ENCODE measurements around the gene COG2.
"Not testable (repeated sequence)": the region's sequence is repeated elsewhere in the genome, so short reads cannot be mapped to it uniquely, and the experiment has no call there.

Gene COG2

GRCh38 chr1:230713547-230713914 is 71.2 kb downstream of the COG2 start:
- in situ Hi-C loops (cut with MboI; ENCODE audit: low sequenced_read_pairs) = no loop called here

GRCh38 chr1:230713915-230714764 is 71.9 kb downstream of the COG2 start, which contains the start of gene AGT:
TSS of gene AGT (minus strand) at chr1:230714122. CDS start at chr1:230710823, 3,299 bp downstream.
- in situ Hi-C loops (cut with MboI; ENCODE audit: low sequenced_read_pairs) = no loop called here

DNA sequence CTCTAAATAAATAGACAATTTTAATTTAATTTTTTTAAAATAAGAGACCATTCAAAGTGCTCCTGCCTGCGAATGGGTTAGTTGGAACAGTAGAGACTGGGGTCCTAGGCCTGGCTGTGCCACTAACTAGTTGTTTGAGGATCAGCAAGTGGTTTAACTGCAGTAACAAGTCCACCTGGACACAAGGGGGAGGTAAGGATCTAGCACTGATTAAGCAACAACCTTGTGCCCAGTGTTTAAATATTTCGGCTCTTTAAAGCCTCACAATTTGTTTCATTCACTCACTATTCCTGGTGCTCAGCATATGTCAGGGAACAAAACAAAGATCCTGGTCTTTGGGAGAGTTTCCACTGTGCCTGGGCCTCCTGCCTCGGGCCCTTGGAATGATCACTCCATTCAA is 73.2 kb downstream of the COG2 start:
- in situ Hi-C loops (cut with MboI; ENCODE audit: low sequenced_read_pairs) = no loop called here

- in situ Hi-C loops (cut with MboI; ENCODE audit: low sequenced_read_pairs) = not testable (repeated sequence)
These were observed 74.2 kb downstream of the COG2 start for GRCh38 chr1:230716453-230716852.

GRCh38 chr1:230717251-230717650 is 75.0 kb downstream of the COG2 start:
- in situ Hi-C loops (cut with MboI; ENCODE audit: low sequenced_read_pairs) = no loop called here

DNA sequence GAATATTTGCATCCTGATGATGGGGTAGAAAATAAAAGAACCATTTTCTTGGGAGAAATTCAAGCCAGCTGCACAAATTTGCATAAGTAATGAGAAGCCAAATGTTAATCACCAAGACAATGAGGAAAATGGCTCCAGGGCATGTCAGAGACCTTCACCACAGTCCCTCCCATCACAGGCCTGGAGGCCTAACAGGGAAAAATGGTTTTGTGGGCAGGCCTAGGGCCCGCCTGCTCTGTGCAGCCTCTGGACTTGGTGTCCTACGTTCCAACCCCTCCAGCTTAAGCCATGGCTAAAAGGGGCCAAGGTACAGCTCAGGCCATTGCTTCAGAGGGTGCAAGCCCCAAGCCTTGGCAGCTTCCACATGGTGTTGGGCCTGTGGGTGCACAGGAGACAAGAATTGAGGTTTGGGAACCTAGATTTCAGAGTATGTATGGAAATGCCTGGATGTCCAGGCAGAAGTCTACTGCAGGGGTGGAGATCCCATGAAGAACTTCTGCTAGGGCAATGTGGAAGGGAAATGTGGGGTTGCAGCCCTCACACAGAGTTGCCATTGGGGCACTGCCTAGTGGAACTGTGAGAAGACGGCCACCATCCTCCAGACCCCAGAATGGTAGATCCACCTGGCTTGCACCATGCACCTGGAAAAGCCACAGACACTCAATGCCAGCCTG is 79.7 kb downstream of the COG2 start:
- in situ Hi-C loops (cut with MboI; ENCODE audit: low sequenced_read_pairs) = not testable (repeated sequence)

DNA sequence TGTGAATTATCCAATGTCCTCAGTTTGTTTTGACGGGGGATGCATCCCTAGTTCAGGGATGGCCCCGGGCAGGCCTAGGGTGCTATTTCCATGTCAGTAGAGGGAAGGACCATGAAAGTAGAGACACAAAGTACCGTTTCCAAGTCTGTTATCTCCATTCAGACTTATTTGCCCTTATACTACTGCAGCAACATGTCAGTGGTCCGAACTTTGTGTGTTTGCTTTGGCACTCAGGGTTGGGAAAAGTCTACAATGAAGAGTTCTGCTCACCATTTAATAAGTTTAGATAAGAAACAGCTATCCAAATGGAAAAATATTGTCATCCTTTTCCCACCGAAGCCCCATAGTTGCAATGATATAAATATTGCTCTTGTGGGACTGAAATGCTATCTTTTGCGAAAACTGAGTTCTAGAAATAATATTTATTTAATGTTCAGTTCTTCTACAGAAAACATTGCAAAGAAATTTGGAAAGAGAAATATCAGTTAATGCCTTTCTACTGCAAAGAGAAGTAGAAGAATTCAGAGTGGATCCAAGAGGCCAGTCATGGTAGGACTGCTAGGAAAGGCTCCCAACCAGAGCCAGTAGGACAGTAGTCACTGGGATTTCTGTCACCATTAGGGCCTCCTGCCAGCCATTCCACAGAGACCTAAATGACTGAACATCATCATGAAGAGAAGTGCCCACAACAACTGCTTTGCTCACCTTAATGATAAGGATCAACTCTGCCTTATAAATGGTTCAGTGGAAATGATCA is 83.2 kb downstream of the COG2 start:
- in situ Hi-C loops (cut with MboI; ENCODE audit: low sequenced_read_pairs) = no loop called here

DNA sequence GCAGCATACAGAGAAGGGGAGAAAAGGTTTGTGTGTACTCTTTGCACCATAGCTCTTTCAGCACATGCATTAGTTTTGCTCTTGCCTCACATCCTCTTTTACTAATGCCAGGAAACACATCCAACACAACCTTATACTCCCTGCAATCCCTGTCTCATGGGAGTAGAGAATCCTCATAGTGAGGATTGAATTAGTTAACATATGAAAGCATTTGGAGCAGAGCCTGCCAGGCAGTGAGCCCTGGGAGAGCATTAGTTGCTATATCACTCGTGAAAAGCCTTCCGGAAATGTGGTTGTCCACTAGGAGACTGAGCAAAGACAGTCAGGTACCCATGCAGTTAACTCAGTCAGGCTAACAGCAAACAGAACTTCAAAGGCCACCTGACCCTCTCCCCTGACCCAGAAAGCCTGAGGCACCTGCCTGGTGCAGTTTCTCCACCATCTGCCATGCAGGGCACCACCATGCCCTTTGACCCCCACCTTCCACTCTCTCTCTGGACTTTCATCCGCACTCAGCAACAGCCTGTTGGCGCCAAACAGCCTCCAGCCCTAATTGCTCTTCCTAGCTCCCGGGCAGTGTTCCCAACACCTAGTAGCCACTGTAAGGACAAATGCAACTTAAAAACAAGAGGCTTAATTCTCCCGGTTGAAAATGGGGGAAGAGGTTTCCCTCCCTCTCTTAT is 86.6 kb downstream of the COG2 start:
- in situ Hi-C loops (cut with MboI; ENCODE audit: low sequenced_read_pairs) = no loop called here

DNA sequence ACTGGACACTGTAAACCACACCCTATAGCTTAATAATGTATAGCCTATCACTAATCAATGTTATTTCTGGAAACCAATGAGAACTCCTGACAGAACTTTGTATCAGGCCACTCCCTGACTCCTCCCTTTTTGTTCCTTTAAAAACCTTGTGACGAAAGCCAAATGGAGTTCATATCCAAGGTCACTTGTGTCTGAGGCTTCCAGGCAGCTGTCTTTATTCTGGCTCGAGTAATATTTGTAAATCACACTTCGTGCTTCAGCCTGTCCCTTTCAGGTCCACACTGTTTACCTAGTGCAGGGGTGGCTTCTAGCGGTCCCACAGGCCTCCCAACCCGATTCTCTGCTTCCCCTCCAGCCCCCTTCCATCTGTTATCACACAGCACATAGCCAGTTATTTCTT is 88.7 kb downstream of the COG2 start:
- in situ Hi-C loops (cut with MboI; ENCODE audit: low sequenced_read_pairs) = no loop called here

DNA sequence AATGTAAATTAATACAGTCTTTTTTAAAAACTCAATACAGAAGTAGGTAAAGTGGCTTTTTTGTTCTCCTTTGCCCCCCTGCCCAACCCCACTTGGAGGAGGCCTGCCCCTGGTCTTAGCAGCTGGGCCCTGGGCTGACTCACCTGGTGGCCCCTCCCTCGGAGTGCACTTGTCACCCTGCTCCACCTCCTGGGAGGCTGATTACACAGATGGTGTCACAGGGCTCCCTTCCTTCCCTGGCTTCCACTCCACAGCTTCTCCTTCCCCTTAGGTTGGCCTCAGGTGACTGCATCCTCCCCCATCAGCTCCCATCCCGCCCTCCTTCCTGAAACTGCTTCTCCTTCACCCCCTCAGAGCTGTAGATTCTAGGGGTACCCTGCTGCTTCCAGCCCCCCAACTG is 93.2 kb downstream of the COG2 start:
- in situ Hi-C loops (cut with MboI; ENCODE audit: low sequenced_read_pairs) = no loop called here

- in situ Hi-C loops (cut with MboI; ENCODE audit: low sequenced_read_pairs) = no loop called here
These were observed 95.5 kb downstream of the COG2 start for GRCh38 chr1:230737622-230738262.

- in situ Hi-C loops (cut with MboI; ENCODE audit: low sequenced_read_pairs) = no loop called here
These were observed 97.4 kb downstream of the COG2 start for GRCh38 chr1:230739564-230740290.
